IPS-20b (cell line): ENCODE results near the gene GNG11.
A peak's percentile ranks its signal among the peaks of the same experiment; 100 is the strongest.

Experiments
- H3K27ac ChIP-seq: one replicate; pipeline ENCODE4 v1.5.1; 2013; ENCODE audit warnings: low read length
- H3K27me3 ChIP-seq: 2 replicates; pipeline ENCODE4 v1.6.1; 2013; ENCODE audit warnings: mild to moderate bottlenecking, low read length, inconsistent platforms; ENCODE audit not compliant: insufficient read depth
- H3K36me3 ChIP-seq: 2 replicates; pipeline ENCODE4 v1.6.1; 2013; ENCODE audit warnings: low read depth, mild to moderate bottlenecking, inconsistent platforms, low read length, moderate library complexity; ENCODE audit not compliant: insufficient read depth
- H3K4me1 ChIP-seq: 2 replicates; pipeline ENCODE4 v1.6.1; 2013; ENCODE audit warnings: mild to moderate bottlenecking, control low read depth, inconsistent platforms, low read length, moderate library complexity; ENCODE audit not compliant: insufficient read depth
- H3K4me3 ChIP-seq: 2 replicates; pipeline ENCODE4 v1.5.1; 2013; ENCODE audit warnings: mild to moderate bottlenecking, low read length, inconsistent platforms
- H3K9ac ChIP-seq: 2 replicates; pipeline ENCODE4 v1.6.1; 2013; ENCODE audit warnings: low read depth, mild to moderate bottlenecking, inconsistent platforms, low read length, moderate library complexity
- H3K9me3 ChIP-seq: 2 replicates; pipeline ENCODE4 v1.6.1; 2013; ENCODE audit warnings: mild to moderate bottlenecking, low read depth, low read length, inconsistent platforms; ENCODE audit not compliant: insufficient read depth

Gene GNG11

GRCh38 chr7:93921607-93922566 is at the start of gene GNG11:
Gene GNG11, plus strand, starts transcription at chr7:93921735. Its CDS starts 403 bp downstream, at chr7:93922138.
- Histone ChIP-seq H3K27ac (no peak within 1 kb of the TSS), H3K4me3 (peak within 1 kb of the TSS; percentile 74), H3K4me1 (peaks cover 14% of the 10 kb centered on the region)

GRCh38 chr7:93873998-93874574 is 47.4 kb upstream of the GNG11 start:
- no peak overlapping the region for H3K27ac ChIP-seq
- no peak overlapping the region for H3K9ac ChIP-seq
- no peaks in the 10 kb centered on the region for H3K27me3 ChIP-seq
- no peak overlapping the region for H3K4me3 ChIP-seq
- H3K4me1 ChIP-seq, result no peaks in the 10 kb centered on the region
- H3K36me3 ChIP-seq, result no peaks in the 10 kb centered on the region
- peaks cover 15% of the 10 kb centered on the region for H3K9me3 ChIP-seq

More at GRCh38 chr7:93921607-93922566, at the start of gene GNG11:
- Histone ChIP-seq H3K9ac (peak within 1 kb of the TSS; percentile 71; the same call in 1 of the 2 replicates), H3K27me3 (peaks cover 13% of the 10 kb centered on the region; the same call in 1 of the 2 replicates), H3K36me3 (no peaks in the 10 kb centered on the region), H3K9me3 (no peaks in the 10 kb centered on the region)

- Histone ChIP-seq H3K4me3 (no peak overlapping the region), H3K9me3 (peaks cover 15% of the 10 kb centered on the region), H3K27ac (no peak overlapping the region), H3K4me1 (no peaks in the 10 kb centered on the region), H3K27me3 (no peaks in the 10 kb centered on the region), H3K36me3 (no peaks in the 10 kb centered on the region), H3K9ac (no peak overlapping the region)
Observed at GRCh38 chr7:93877742-93878141, 43.8 kb upstream of the GNG11 start.

- Histone ChIP-seq H3K36me3 (no peaks in the 10 kb centered on the region), H3K4me3 (no peak overlapping the region), H3K27me3 (no peaks in the 10 kb centered on the region), H3K9me3 (peaks cover 13% of the 10 kb centered on the region), H3K9ac (no peak overlapping the region), H3K4me1 (no peaks in the 10 kb centered on the region), H3K27ac (no peak overlapping the region)
Observed at GRCh38 chr7:93879356-93879755, 42.2 kb upstream of the GNG11 start.

GRCh38 chr7:93882468-93882867 is 39.1 kb upstream of the GNG11 start:
- H3K27ac ChIP-seq, result no peak overlapping the region
- H3K9ac ChIP-seq, result no peak overlapping the region

GRCh38 chr7:93883078-93883916 is 38.2 kb upstream of the GNG11 start:
- Histone ChIP-seq H3K27ac (no peak overlapping the region), H3K4me3 (no peak overlapping the region), H3K4me1 (no peaks in the 10 kb centered on the region), H3K27me3 (no peaks in the 10 kb centered on the region; the same call in 1 of the 2 replicates), H3K9ac (no peak overlapping the region), H3K36me3 (no peaks in the 10 kb centered on the region), H3K9me3 (peaks cover 5% of the 10 kb centered on the region)

More at GRCh38 chr7:93882468-93882867, 39.1 kb upstream of the GNG11 start:
- Histone ChIP-seq H3K36me3 (no peaks in the 10 kb centered on the region), H3K27me3 (no peaks in the 10 kb centered on the region), H3K4me1 (no peaks in the 10 kb centered on the region), H3K4me3 (no peak overlapping the region), H3K9me3 (peaks cover 5% of the 10 kb centered on the region)

- H3K27ac ChIP-seq, result no peak overlapping the region
- H3K27me3 ChIP-seq, result peaks cover 4% of the 10 kb centered on the region
- H3K4me1 ChIP-seq, result no peaks in the 10 kb centered on the region
- H3K9me3 ChIP-seq, result peaks cover 2% of the 10 kb centered on the region; the same call in 1 of the 2 replicates
- no peaks in the 10 kb centered on the region for H3K36me3 ChIP-seq
- H3K4me3 ChIP-seq, result no peak overlapping the region
- H3K9ac ChIP-seq, result no peak overlapping the region
Observed at GRCh38 chr7:93883917-93884345, 37.6 kb upstream of the GNG11 start.

- Histone ChIP-seq H3K9ac (no peak overlapping the region), H3K27ac (no peak overlapping the region), H3K36me3 (no peaks in the 10 kb centered on the region), H3K4me3 (no peak overlapping the region), H3K4me1 (no peaks in the 10 kb centered on the region), H3K9me3 (no peaks in the 10 kb centered on the region; the same call in 1 of the 2 replicates), H3K27me3 (peaks cover 10% of the 10 kb centered on the region)
Observed at GRCh38 chr7:93884541-93884940, 37.0 kb upstream of the GNG11 start.

GRCh38 chr7:93889261-93889660 is 32.3 kb upstream of the GNG11 start:
- Histone ChIP-seq H3K36me3 (no peaks in the 10 kb centered on the region), H3K27ac (no peak overlapping the region), H3K4me1 (no peaks in the 10 kb centered on the region), H3K9me3 (no peaks in the 10 kb centered on the region), H3K27me3 (peaks cover 36% of the 10 kb centered on the region), H3K9ac (no peak overlapping the region), H3K4me3 (peak overlapping the region; percentile 82; the same call in 1 of the 2 replicates)

- peaks cover 36% of the 10 kb centered on the region for H3K27me3 ChIP-seq
- H3K27ac ChIP-seq, result no peak overlapping the region
- no peaks in the 10 kb centered on the region for H3K9me3 ChIP-seq
- H3K36me3 ChIP-seq, result no peaks in the 10 kb centered on the region
- peak overlapping the region; percentile 82 for H3K4me3 ChIP-seq
- H3K9ac ChIP-seq, result peak overlapping the region; percentile 50; the same call in 1 of the 2 replicates
- no peaks in the 10 kb centered on the region for H3K4me1 ChIP-seq
Observed at GRCh38 chr7:93890041-93890463, 31.5 kb upstream of the GNG11 start.

- Histone ChIP-seq H3K4me3 (peak within 1 kb of the TSS; percentile 82), H3K27ac (no peak within 1 kb of the TSS)
Observed at GRCh38 chr7:93890464-93891068, 31.0 kb upstream of the GNG11 start, which contains the start of gene TFPI2. Gene TFPI2, minus strand, starts transcription at chr7:93890753. Its CDS starts 75 bp downstream, at chr7:93890678.

More at GRCh38 chr7:93890464-93891068, 31.0 kb upstream of the GNG11 start, which contains the start of gene TFPI2:
- H3K4me1 ChIP-seq, result no peaks in the 10 kb centered on the region
- peaks cover 36% of the 10 kb centered on the region for H3K27me3 ChIP-seq
- H3K9me3 ChIP-seq, result no peaks in the 10 kb centered on the region
- no peaks in the 10 kb centered on the region for H3K36me3 ChIP-seq
- H3K9ac ChIP-seq, result peak within 1 kb of the TSS; percentile 50; the same call in 1 of the 2 replicates
